H1 (cell line): Measurements from ENCODE around the gene SLC25A4. TPM values are rescaled to one million over a fixed set of nuclear protein-coding genes. Genes with fewer than 3 reads are reported as not detected.

Experiments used
- CTCF ChIA-PET: fragments of 300-600 bp; sonication (Branson Sonifier 250); formaldehyde crosslinking; loops from one replicate; lab custom pipeline; 2021; ENCODE audit not compliant: partially characterized antibody; lab: Charles Lee
- POLR2A ChIA-PET: fragments of 300-600 bp; sonication (Branson Sonifier 250); formaldehyde crosslinking; loops from one replicate; lab custom pipeline; 2021; ENCODE audit warnings: inconsistent platforms; ENCODE audit not compliant: partially characterized antibody; lab: Charles Lee
- DNase-seq, 2 experiments: peaks; one replicate each; pipeline versions ENCODE4 v3.0.0 to v3.0.0-alpha.2; 2010 to 2022; ENCODE audit warnings: low spot score in 2 of 2, low read depth in 1 of 2, mixed read lengths in 1 of 2
- FAIRE-seq: peaks from 2 replicates; lab custom pipeline; 2011; peaks lifted over from hg19 to GRCh38; lab: Jason Lieb, UNC
- H2AFZ ChIP-seq: 2 replicates; pipeline ENCODE4 v1.8.1; 2012; ENCODE audit warnings: low read length, inconsistent platforms
- H2AK5ac ChIP-seq: 2 replicates; pipeline ENCODE4 v1.6.1; 2013; ENCODE audit warnings: low read depth, low read length
- H2BK120ac ChIP-seq: replicated peaks from 2 replicates; pipeline ENCODE3; 2013; ENCODE audit warnings: low read depth, low read length, inconsistent platforms
- H2BK12ac ChIP-seq: 2 replicates; pipeline ENCODE4 v1.6.1; 2013; ENCODE audit warnings: low read depth, low read length
- H2BK15ac ChIP-seq: 2 replicates; pipeline ENCODE4 v1.6.1; 2013; ENCODE audit warnings: low read length
- H2BK20ac ChIP-seq: 2 replicates; pipeline ENCODE4 v1.6.1; 2013; ENCODE audit warnings: low read length
- H2BK5ac ChIP-seq: 2 replicates; pipeline ENCODE4 v1.6.1; 2013; ENCODE audit warnings: low read depth, low read length
- H3K14ac ChIP-seq: 2 replicates; pipeline ENCODE4 v1.6.1; 2013; ENCODE audit warnings: inconsistent platforms; ENCODE audit not compliant: insufficient read length
- H3K18ac ChIP-seq: 2 replicates; pipeline ENCODE4 v1.6.1; 2013; ENCODE audit warnings: low read length; ENCODE audit errors: extremely low read depth
- H3K23ac ChIP-seq: 2 replicates; pipeline ENCODE4 v1.6.1; 2013; ENCODE audit warnings: inconsistent platforms; ENCODE audit not compliant: insufficient read length
- H3K23me2 ChIP-seq: 2 replicates; pipeline ENCODE4 v1.6.1; 2013; ENCODE audit warnings: low read depth, low read length
- H3K27ac ChIP-seq: 2 replicates; pipeline ENCODE4 v1.6.1; 2011; ENCODE audit warnings: low read depth, low read length, inconsistent platforms
- H3K27me3 ChIP-seq, 4 experiments: replicated peaks in 1 of 4; 1 replicate in 1 of 4; 2 replicates in 3 of 4; pipeline versions ENCODE4 v1.6.1 to v1.8.1; 2011 to 2013; ENCODE audit warnings: low read length in 3 of 4, mild to moderate bottlenecking in 3 of 4, inconsistent platforms in 2 of 4, mixed read lengths in 2 of 4, moderate library complexity in 1 of 4; ENCODE audit not compliant: control insufficient read depth in 3 of 4, insufficient read depth in 3 of 4; ENCODE audit errors: extremely low read depth in 1 of 4
- H3K36me3 ChIP-seq, 4 experiments: 2 replicates each; pipeline versions ENCODE4 v1.6.1 to v1.8.1; 2011 to 2013; ENCODE audit warnings: mild to moderate bottlenecking in 4 of 4, low read length in 3 of 4, moderate library complexity in 2 of 4, control low read depth in 1 of 4, inconsistent platforms in 1 of 4; ENCODE audit not compliant: insufficient read depth in 4 of 4, control insufficient read depth in 2 of 4
- H3K4ac ChIP-seq: replicated peaks from 2 replicates; pipeline ENCODE3; 2013; ENCODE audit warnings: low read length, low read depth, mixed read lengths, inconsistent platforms; ENCODE audit not compliant: insufficient read length
- H3K4me1 ChIP-seq, 4 experiments: replicated peaks in 1 of 4; 1 replicate in 1 of 4; 2 replicates in 3 of 4; pipeline versions ENCODE4 v1.6.1 to v1.8.1; 2011 to 2013; ENCODE audit warnings: low read length in 3 of 4, inconsistent platforms in 2 of 4, mixed read lengths in 1 of 4; ENCODE audit not compliant: insufficient read depth in 4 of 4, control insufficient read depth in 3 of 4
- H3K4me2 ChIP-seq, 2 experiments: 2 replicates each; pipeline versions ENCODE4 v1.6.1 to v1.8.1; 2011 to 2013; ENCODE audit warnings: low read depth in 2 of 2, low read length in 2 of 2, control low read depth in 1 of 2, inconsistent platforms in 1 of 2, mild to moderate bottlenecking in 1 of 2; ENCODE audit not compliant: insufficient read depth in 1 of 2
- H3K4me3 ChIP-seq, 4 experiments: fragments of 200-600, 300-600 bp in 1 of 4; sonication (generic), shearing (Covaris generic), sonication (Bioruptor Twin) in 1 of 4; 2 replicates each; pipeline versions ENCODE4 v1.5.1 to v1.8.1; 2011 to 2016; ENCODE audit warnings: low read length in 4 of 4, low read depth in 3 of 4, control low read depth in 2 of 4, inconsistent platforms in 2 of 4, mild to moderate bottlenecking in 2 of 4, mixed read lengths in 1 of 4, moderate library complexity in 1 of 4; ENCODE audit not compliant: insufficient read depth in 2 of 4; ENCODE audit errors: extremely low read depth in 1 of 4
- H3K56ac ChIP-seq: replicated peaks from 2 replicates; pipeline ENCODE3; 2013; ENCODE audit warnings: low read depth, mild to moderate bottlenecking, mixed read lengths, low read length, inconsistent platforms; ENCODE audit not compliant: insufficient read length
- H3K79me1 ChIP-seq: 2 replicates; pipeline ENCODE4 v1.6.1; 2013; ENCODE audit warnings: low read depth, low read length, control low read depth
- H3K79me2 ChIP-seq, 2 experiments: 2 replicates each; pipeline versions ENCODE4 v1.6.1 to v1.8.1; 2012 to 2013; ENCODE audit warnings: low read length in 2 of 2, mild to moderate bottlenecking in 2 of 2, inconsistent platforms in 1 of 2; ENCODE audit not compliant: insufficient read depth in 2 of 2, control insufficient read depth in 1 of 2
- H3K9ac ChIP-seq, 4 experiments: replicated peaks in 1 of 4; 1 replicate in 1 of 4; 2 replicates in 3 of 4; pipeline versions ENCODE4 v1.6.1 to v1.8.1; 2011 to 2013; ENCODE audit warnings: low read depth in 3 of 4, low read length in 3 of 4, control low read depth in 2 of 4, mild to moderate bottlenecking in 2 of 4, moderate library complexity in 2 of 4, inconsistent platforms in 1 of 4; ENCODE audit errors: extremely low read depth in 1 of 4
- H3K9me3 ChIP-seq, 2 experiments: 2 replicates each; pipeline versions ENCODE4 v1.6.1 to v1.8.1; 2012 to 2013; ENCODE audit warnings: mild to moderate bottlenecking in 2 of 2, moderate library complexity in 2 of 2, control low read depth in 1 of 2, inconsistent platforms in 1 of 2, low read depth in 1 of 2, low read length in 1 of 2, mixed read lengths in 1 of 2; ENCODE audit not compliant: insufficient read depth in 2 of 2
- H4K20me1 ChIP-seq, 2 experiments: replicated peaks in 1 of 2; 2 replicates each; pipeline versions ENCODE3 to v1.8.1; 2011 to 2013; ENCODE audit warnings: inconsistent platforms in 2 of 2, low read length in 2 of 2, mild to moderate bottlenecking in 1 of 2; ENCODE audit not compliant: insufficient read depth in 2 of 2, control insufficient read depth in 1 of 2
- H4K5ac ChIP-seq: 2 replicates; pipeline ENCODE4 v1.6.1; 2013; ENCODE audit warnings: low read length, low read depth, mixed read lengths, inconsistent platforms; ENCODE audit not compliant: insufficient read length
- H4K8ac ChIP-seq: 2 replicates; pipeline ENCODE4 v1.8.0; 2013; ENCODE audit warnings: mild to moderate bottlenecking, moderate library complexity, low read length, inconsistent platforms; ENCODE audit not compliant: insufficient read depth; ENCODE audit errors: extremely low read depth
- H4K91ac ChIP-seq: replicated peaks from 2 replicates; pipeline ENCODE3; 2013; ENCODE audit warnings: low read length, mixed read lengths, inconsistent platforms; ENCODE audit not compliant: insufficient read length
- CBX8 ChIP-seq: fragments of 300-800, 300-1000 bp; sonication (generic); IDR thresholded peaks from 2 replicates; pipeline ENCODE4 v1.7.1; 2016; ENCODE audit warnings: low read depth, low read length, borderline replicate concordance
- JUN ChIP-seq: IDR thresholded peaks from 2 replicates; pipeline ENCODE4 v1.6.1; 2011; ENCODE audit warnings: low read depth, mild to moderate bottlenecking, improper control_type of control experiment, low read length
- JUND ChIP-seq: IDR thresholded peaks from 2 replicates; pipeline ENCODE4 v1.6.1; 2011; ENCODE audit warnings: mild to moderate bottlenecking, improper control_type of control experiment, low read length
- WGBS, 2 experiments: shearing (Covaris generic) in 1 of 2; methylation state at CpG; one replicate each; pipeline versions ENCODE4 v1.1.6 to v1.1.7; 2013 to 2015; ENCODE audit warnings: low lambda C conversion rate in 2 of 2, mixed read lengths in 2 of 2, inconsistent platforms in 1 of 2, low coverage in 1 of 2, missing lambda C conversion rate in 1 of 2; ENCODE audit not compliant: insufficient replicate concordance in 2 of 2, insufficient coverage in 1 of 2, insufficient read length in 1 of 2; ENCODE audit errors: extremely low coverage in 1 of 2, missing lambda C conversion rate in 1 of 2; 5-methylcytosine and 5-hydroxymethylcytosine counted together
- polyA plus RNA-seq, 7 experiments: library from polyadenylated mRNA; depleted of rRNA in 3 of 7; stranded (reverse) in 5 of 7; unstranded in 2 of 7; fragments of >200 nt in 5 of 7; fragments of 200-250 nt in 2 of 7; gene quantifications; 1 replicate in 5 of 7; 2 replicates in 1 of 7; 4 replicates in 1 of 7; pipeline versions ENCODE4 v1.2.1 to v1.2.3, GENCODE V29; 2011 to 2013; ENCODE audit warnings: missing spikeins in 2 of 7, mixed read lengths in 2 of 7
- total RNA-seq: library from RNA; stranded (reverse); fragmentation: NEBNext Ultra II Directional; extraction: Animal tissue kit (Norgen Biotek cat#: 25700); gene quantifications from 2 replicates; pipeline ENCODE4 v1.2.1, GENCODE V29; 2021

The SLC25A4 gene
- total and polyA plus RNA-seq, 2 of the 8 experiments (the other 6 are each of a cell fraction or from before 2014, with no cell fraction given) = 41.3 to 42.0 TPM

DNA sequence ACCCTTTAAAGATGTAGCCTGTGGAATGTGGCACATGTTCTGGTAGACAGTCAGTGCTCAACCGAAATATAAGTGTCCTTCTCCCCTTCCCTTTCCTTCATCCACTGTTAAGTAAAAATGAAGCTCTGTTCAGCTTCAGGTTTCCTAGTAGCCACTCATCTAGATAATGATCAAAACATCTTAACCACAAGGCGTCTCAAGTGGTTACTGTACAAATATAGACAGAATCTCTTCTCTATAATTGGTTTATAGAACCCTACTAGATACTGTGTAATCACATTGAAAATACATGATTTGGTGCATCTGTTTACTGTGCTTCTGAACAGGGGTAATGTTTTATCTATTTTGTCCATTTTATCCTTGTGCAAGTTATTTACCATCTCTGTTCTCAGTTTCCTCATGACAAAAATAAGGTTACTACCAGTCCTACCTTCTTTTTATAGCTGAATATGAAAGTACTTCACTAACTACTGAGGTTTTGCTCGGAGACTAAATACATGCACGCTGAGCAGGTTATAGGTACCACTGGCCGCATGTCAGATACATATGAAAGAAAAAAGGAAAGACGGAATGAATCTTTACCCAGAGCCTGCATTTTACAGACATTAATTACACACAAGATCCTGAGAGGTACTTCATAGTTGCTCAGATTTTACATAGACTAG, 20.3 kb upstream of the SLC25A4 start:
- no peaks in the 10 kb centered on the region; a peak in 1 of 4 replicates for H3K9me3 ChIP-seq
- peaks cover 0 to 15% (median 6%) of the 10 kb centered on the region in 4 experiments for H3K4me1 ChIP-seq
- H3K79me1 ChIP-seq = no peaks in the 10 kb centered on the region
- ChIA-PET POLR2A (interaction anchor here (0.6 to 2.7 kb wide), 3 partner anchors 14 to 422 kb away, joined by 3 to 9 read pairs (median 3); no protein-coding TSS in a partner anchor), CTCF (interaction anchor here (0.6 to 3.5 kb wide), 7 partner anchors 8 to 117 kb away, joined by 3 to 12 read pairs (median 4); no protein-coding TSS in a partner anchor)
- no peak overlapping the region for H2AFZ ChIP-seq
- no peak overlapping the region for H2BK5ac ChIP-seq
- no peak overlapping the region for H2BK120ac ChIP-seq
- H3K36me3 ChIP-seq = no peaks in the 10 kb centered on the region
- H2BK12ac ChIP-seq = no peak overlapping the region
- H3K27ac ChIP-seq = no peak overlapping the region
- FAIRE-seq (no peak), DNase-seq (no peak)
- no peak overlapping the region for H3K9ac ChIP-seq
- WGBS, 2 experiments = 88% methylated on average over 6 of the region's 6 CpGs; no CpG with 5 or more reads in 1 of the 2 experiments
- no peak overlapping the region for H3K23ac ChIP-seq
- H4K20me1 ChIP-seq = no peaks in the 10 kb centered on the region
- peaks cover 5% of the 10 kb centered on the region; the same call in 1 of the 2 replicates for H3K23me2 ChIP-seq
- no peak overlapping the region for H3K4ac ChIP-seq
- H4K8ac ChIP-seq = no peak overlapping the region
- H3K18ac ChIP-seq = no peak overlapping the region
- H4K91ac ChIP-seq = no peak overlapping the region
- H3K56ac ChIP-seq = no peak overlapping the region
- no peak overlapping the region for H3K14ac ChIP-seq
- H2AK5ac ChIP-seq = no peak overlapping the region
- no peak overlapping the region for H3K4me3 ChIP-seq
- no peaks in the 10 kb centered on the region for H3K79me2 ChIP-seq
- no peak overlapping the region for H2BK15ac ChIP-seq
- H3K4me2 ChIP-seq = no peak overlapping the region
- peaks cover 0 to 10% (median 9%) of the 10 kb centered on the region in 4 experiments; a peak in 6 of 7 replicates for H3K27me3 ChIP-seq
- H2BK20ac ChIP-seq = no peak overlapping the region
- H4K5ac ChIP-seq = no peak overlapping the region
- TF ChIP-seq JUND (no peak), JUN (no peak), CBX8 (no peak)
